ENCODE data around the gene OIT3. TPM values are rescaled to one million over a fixed set of nuclear protein-coding genes. Genes with fewer than 3 reads are reported as not detected.

The OIT3 gene
- total and polyA plus RNA-seq, 12 donors = 0.06 to 1.6 (median 0.34) TPM; not detected in 5

DNA sequence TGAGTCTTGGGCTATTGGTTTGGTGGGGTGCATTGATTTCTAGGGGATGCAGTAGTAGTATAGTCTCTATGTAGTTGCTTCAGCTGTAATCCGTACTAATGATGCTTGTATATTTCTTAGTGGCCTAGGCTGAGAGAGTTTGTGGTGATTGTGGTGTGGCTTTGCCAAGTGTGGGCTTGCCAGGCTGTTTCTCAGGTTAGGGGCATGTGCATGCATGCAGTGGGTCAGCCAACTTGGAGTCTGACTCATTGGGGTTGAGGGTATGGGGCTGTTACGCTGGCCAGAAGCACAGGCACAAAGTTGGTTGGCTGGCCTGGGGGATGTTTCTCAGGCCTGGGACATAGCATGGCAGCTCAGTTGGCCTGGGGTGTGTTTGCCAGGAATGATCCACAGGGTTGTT is 86.8 kb downstream of the OIT3 start:
- Histone ChIP-seq H3K4me3 (no peak overlapping the region), H3K4me1 (no peaks in the 10 kb centered on the region), H3K27me3 (no peaks in the 10 kb centered on the region), H3K9me3 (peaks cover 0 to 63% (median 36%) of the 10 kb centered on the region in 11 donors), H3K27ac (no peak overlapping the region), H3K36me3 (no peaks in the 10 kb centered on the region)
- DNase-seq (no peak), ATAC-seq (peak in 1 of 8 donors; percentile 39)
- 95 to 96% methylated on average over 2 of the region's 2 CpGs for WGBS, 2 donors
- intact Hi-C loops (cut with DNase I) = no loop called here
- TF ChIP-seq, protein P1, sequence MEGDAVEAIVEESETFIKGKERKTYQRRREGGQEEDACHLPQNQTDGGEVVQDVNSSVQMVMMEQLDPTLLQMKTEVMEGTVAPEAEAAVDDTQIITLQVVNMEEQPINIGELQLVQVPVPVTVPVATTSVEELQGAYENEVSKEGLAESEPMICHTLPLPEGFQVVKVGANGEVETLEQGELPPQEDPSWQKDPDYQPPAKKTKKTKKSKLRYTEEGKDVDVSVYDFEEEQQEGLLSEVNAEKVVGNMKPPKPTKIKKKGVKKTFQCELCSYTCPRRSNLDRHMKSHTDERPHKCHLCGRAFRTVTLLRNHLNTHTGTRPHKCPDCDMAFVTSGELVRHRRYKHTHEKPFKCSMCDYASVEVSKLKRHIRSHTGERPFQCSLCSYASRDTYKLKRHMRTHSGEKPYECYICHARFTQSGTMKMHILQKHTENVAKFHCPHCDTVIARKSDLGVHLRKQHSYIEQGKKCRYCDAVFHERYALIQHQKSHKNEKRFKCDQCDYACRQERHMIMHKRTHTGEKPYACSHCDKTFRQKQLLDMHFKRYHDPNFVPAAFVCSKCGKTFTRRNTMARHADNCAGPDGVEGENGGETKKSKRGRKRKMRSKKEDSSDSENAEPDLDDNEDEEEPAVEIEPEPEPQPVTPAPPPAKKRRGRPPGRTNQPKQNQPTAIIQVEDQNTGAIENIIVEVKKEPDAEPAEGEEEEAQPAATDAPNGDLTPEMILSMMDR (IDR thresholded peaks at IDR 0.05) = no peak

DNA sequence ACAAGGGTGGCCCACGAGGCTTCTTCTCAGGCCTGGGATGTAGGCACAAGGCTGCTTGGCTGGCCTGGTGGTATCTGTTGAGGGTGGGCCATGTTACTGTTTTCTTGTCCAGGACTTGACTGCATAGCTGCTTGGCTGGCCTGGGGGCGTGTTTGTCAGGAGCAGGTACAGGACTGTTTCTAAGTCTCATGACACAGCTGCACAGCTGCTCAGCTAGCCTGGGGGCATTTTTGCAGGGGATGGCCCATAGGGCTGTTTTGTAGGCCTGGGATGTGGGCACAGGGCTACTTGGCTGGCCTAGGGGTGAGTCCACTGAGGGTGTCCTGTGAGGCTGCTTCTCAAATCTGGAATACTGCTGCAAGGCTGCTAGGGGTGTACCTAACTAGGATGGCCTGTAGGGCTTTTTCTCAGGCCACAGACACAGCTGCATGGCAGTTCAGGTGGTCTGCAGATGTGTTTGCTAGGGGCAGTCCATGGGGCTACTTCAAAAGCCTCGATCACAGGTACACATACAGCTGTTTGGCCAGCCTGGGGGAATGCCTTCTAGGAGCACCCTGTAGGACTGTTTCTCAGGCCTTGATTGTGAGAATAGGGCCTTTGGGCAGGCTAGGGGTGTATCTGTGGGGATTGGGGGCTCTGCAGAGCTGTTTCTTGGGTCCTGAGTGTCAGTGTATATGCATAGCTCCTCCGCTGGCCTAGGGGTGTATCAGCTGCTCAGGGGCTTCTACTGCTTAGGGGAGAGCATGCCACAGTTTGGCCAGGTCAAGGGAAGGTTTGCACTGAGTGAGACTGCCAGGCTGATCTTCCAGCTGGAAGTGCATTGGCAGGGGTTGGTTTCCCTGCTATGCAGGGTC is 87.7 kb downstream of the OIT3 start:
- peaks cover 0 to 54% (median 30%) of the 10 kb centered on the region in 11 donors for H3K9me3 ChIP-seq
- H3K27me3 ChIP-seq = no peaks in the 10 kb centered on the region
- TF ChIP-seq, protein P1 (IDR thresholded peaks at IDR 0.05) = no peak
- no peak overlapping the region for H3K4me3 ChIP-seq
- ATAC-seq = peak in 3 of 8 donors; percentile 19 to 72 (median 27)
- no peaks in the 10 kb centered on the region for H3K4me1 ChIP-seq
- intact Hi-C loops (cut with DNase I) = no loop called here
- no peak overlapping the region for H3K27ac ChIP-seq
- no peak for DNase-seq
- H3K36me3 ChIP-seq = no peaks in the 10 kb centered on the region
- 81 to 96% methylated on average over 4 of the region's 4 CpGs for WGBS, 2 donors

DNA sequence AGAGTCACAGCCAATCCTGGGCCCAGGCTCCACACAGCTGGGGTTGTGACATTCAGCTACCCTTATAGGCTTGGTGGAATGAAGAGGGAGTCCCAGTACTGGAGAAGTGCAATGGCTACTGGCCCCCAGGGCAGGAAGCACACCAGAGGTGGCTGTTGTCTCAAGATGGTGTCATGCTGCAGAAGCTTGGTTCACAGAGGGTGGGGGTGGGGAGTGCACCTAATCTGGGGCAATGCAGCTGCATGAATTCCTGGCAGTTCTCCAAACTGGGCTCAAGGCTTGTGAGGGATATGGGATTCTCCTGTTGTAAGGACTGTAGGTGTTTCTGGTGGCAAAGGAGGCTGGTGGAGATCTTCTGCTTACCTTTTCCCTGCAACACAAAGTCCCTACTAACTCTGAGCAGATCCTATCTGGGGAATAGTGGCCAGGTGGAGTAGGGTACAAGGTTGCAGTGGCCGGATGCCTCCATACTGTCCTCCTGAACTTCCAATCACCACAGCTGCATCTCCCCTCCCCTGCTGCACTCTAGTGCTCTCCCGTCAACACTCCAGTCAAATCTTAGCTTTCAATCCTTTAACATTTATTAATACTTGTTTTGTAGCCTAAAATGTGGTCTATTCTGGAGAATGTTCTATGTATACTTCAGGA is 88.5 kb downstream of the OIT3 start:
- Histone ChIP-seq H3K36me3 (peaks cover 0 to 4% (median 0%) of the 10 kb centered on the region in 9 donors), H3K27me3 (no peaks in the 10 kb centered on the region), H3K4me3 (no peak overlapping the region), H3K27ac (no peak overlapping the region), H3K9me3 (peaks cover 0 to 47% (median 23%) of the 10 kb centered on the region in 11 donors), H3K4me1 (no peaks in the 10 kb centered on the region)
- intact Hi-C loops (cut with DNase I) = no loop called here
- DNase-seq (no peak), ATAC-seq (peak in 4 of 8 donors; percentile 21 to 52 (median 38))
- TF ChIP-seq, protein P1 (IDR thresholded peaks at IDR 0.05) = no peak
- WGBS, 2 donors = 80 to 86% methylated on average over 2 of the region's 2 CpGs

Other genes starting within 250 kb of the OIT3 start
- 10 to 100 TPM; 12.0 to 19.0 (median 15.2) TPM for gene MCU, start 201.6 kb upstream of the OIT3 start, total RNA-seq
- 10 to 100 TPM in 1 of 2 donors, 1 to 10 TPM in 1; 9.0 to 15.2 TPM for gene MCU, start 201.6 kb upstream of the OIT3 start, polyA plus RNA-seq
- gene PLA2G12B, start 61.1 kb downstream of the OIT3 start, total RNA-seq = under 1 TPM in 3 of 10 donors, not detected in 7; 0.52 to 0.92 (median 0.52) TPM
- under 1 TPM; 0.06 to 0.29 TPM for gene PLA2G12B, start 61.1 kb downstream of the OIT3 start, polyA plus RNA-seq
- 10 to 100 TPM; 44.4 to 67.3 (median 51.5) TPM for gene P4HA1, start 203.1 kb downstream of the OIT3 start, total RNA-seq
- gene P4HA1, start 203.1 kb downstream of the OIT3 start, polyA plus RNA-seq = 10 to 100 TPM; 17.3 to 20.8 TPM
- 1 to 10 TPM; 1.8 to 5.2 (median 4.0) TPM for gene NUDT13, start 216.7 kb downstream of the OIT3 start, total RNA-seq
- gene NUDT13, start 216.7 kb downstream of the OIT3 start, polyA plus RNA-seq = 10 to 100 TPM in 1 of 2 donors, 1 to 10 TPM in 1; 1.4 to 11.0 TPM